Activated CD8-positive, alpha-beta T cell treated with anti-CD3 and anti-CD28 coated beads, Interleukin-2, amount 10 ng/mL, durations not matched to agents 7 days and 5 days (primary cell): ENCODE data around the gene CCDC40. TPM values are rescaled to one million over a fixed set of nuclear protein-coding genes. Genes with fewer than 3 reads are reported as not detected.
A peak's percentile ranks its signal among the peaks of the same experiment; 100 is the strongest.

Source experiments
- ATAC-seq: fragments of 150-1000 bp; cut with Tn5 transposase; one replicate; pipeline ENCODE4 v1.10.0; 2021; ENCODE audit warnings: moderate library complexity
- CTCF ChIA-PET: fragments of 350-600 bp; sonication (Branson Sonifier 250); formaldehyde crosslinking; loops from one replicate; lab custom pipeline; 2021; ENCODE audit warnings: antibody characterized with exemption; lab: Charles Lee
- POLR2A ChIA-PET: fragments of 350-600 bp; sonication (Branson Sonifier 250); formaldehyde crosslinking; loops from one replicate; lab custom pipeline; 2021; ENCODE audit warnings: antibody characterized with exemption; lab: Charles Lee
- DNase-seq: peaks from one replicate; pipeline ENCODE4 v3.0.0-alpha.2; 2020
- H3K27ac Mint-ChIP-seq: one replicate; pipeline ENCODE4 v1.8.0; 2021; ENCODE audit warnings: mild to moderate bottlenecking, mixed read lengths
- H3K27me3 Mint-ChIP-seq: one replicate; pipeline ENCODE4 v1.8.0; 2021; ENCODE audit warnings: low read depth, mixed read lengths
- H3K36me3 Mint-ChIP-seq: one replicate; pipeline ENCODE4 v1.8.0; 2021; ENCODE audit warnings: low read depth, mixed read lengths
- H3K4me1 Mint-ChIP-seq: one replicate; pipeline ENCODE4 v1.8.0; 2021; ENCODE audit warnings: low read depth, mixed read lengths
- H3K4me3 Mint-ChIP-seq: one replicate; pipeline ENCODE4 v1.8.0; 2021; ENCODE audit warnings: mild to moderate bottlenecking, mixed read lengths
- H3K9me3 Mint-ChIP-seq: one replicate; pipeline ENCODE4 v1.8.0; 2022; ENCODE audit warnings: mixed read lengths; ENCODE audit not compliant: insufficient read depth
- total RNA-seq, 2 experiments: library from RNA; stranded (reverse); gene quantifications; one replicate each; pipeline ENCODE4 v1.2.3, GENCODE V29; 2021

Gene CCDC40
- total RNA-seq, 2 experiments from 2014 or later, result not detected

DNA sequence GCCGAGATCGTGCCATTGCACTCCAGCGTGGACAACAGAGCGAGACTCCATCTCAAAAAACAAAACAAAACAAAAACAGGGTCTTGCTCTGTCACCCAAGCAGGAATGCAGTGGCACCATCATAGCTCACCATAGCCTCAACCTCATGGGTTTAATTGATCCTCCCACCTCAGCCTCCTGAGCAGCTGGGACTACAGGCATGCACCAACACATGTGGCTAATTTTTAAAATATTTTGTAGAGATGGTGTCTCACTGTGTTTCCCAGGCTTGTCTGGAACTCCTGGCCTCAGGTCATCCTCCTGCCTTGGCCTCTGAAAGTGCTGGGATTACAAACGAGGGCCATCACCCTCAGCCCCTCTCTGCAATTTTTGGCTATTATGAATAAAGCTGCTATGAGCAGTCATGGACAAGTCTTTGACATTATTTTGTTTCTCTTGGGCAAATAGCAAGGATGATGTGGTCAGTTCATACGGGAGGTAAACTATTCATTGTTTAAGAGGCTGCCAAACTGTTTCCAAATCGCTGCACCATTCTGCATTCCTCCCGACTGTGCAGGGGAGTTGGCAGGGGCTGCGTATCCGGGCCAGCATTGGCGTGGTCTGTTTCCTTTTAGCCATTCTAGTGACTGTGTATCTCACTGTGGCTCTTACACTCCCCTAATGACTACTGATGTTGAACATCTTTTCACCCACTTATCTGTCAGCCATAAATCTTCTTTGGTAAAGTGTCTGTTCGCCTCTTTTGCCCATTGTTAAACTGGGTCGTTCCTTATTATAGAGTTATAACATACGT lies 89.4 kb downstream of the CCDC40 start:
- no peak for DNase-seq
- peaks cover 24% of the 10 kb centered on the region for H3K27me3 Mint-ChIP-seq
- H3K36me3 Mint-ChIP-seq, result no peaks in the 10 kb centered on the region
- no peak for ATAC-seq
- H3K4me3 Mint-ChIP-seq, result no peak overlapping the region
- no peak overlapping the region for H3K27ac Mint-ChIP-seq
- ChIA-PET CTCF (interaction anchor here (1.1 kb wide), 1 partner anchor 25 kb away, joined by 3 read pairs; the partner anchor contains the start of gene GAA), POLR2A (interaction anchor here (0.6 kb wide), 1 partner anchor 12 kb away, joined by 3 read pairs; no protein-coding TSS in a partner anchor)
- no peaks in the 10 kb centered on the region for H3K4me1 Mint-ChIP-seq
- H3K9me3 Mint-ChIP-seq, result no peaks in the 10 kb centered on the region

DNA sequence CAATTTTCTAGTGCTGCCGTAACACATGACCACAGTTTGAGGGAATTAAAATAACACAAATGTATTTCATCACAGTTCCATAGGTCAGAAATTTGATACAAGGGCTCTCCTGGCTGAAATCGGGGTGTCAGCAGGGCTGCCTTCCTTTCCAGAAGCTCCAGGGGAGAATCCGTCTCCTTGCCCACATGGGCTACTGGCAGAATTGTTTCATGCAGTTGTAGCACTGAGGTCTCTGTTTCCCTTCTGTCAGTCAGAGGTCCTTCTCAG lies 89.9 kb downstream of the CCDC40 start:
- no peak overlapping the region for H3K4me3 Mint-ChIP-seq
- DNase-seq (no peak), ATAC-seq (no peak)
- POLR2A ChIA-PET, result no interaction called here
- CTCF ChIA-PET, result interaction anchor here (1.1 kb wide), 1 partner anchor 25 kb away, joined by 3 read pairs; the partner anchor contains the start of gene GAA
- no peak overlapping the region for H3K27ac Mint-ChIP-seq
- no peaks in the 10 kb centered on the region for H3K9me3 Mint-ChIP-seq
- no peaks in the 10 kb centered on the region for H3K4me1 Mint-ChIP-seq
- peaks cover 24% of the 10 kb centered on the region for H3K27me3 Mint-ChIP-seq
- no peaks in the 10 kb centered on the region for H3K36me3 Mint-ChIP-seq

DNA sequence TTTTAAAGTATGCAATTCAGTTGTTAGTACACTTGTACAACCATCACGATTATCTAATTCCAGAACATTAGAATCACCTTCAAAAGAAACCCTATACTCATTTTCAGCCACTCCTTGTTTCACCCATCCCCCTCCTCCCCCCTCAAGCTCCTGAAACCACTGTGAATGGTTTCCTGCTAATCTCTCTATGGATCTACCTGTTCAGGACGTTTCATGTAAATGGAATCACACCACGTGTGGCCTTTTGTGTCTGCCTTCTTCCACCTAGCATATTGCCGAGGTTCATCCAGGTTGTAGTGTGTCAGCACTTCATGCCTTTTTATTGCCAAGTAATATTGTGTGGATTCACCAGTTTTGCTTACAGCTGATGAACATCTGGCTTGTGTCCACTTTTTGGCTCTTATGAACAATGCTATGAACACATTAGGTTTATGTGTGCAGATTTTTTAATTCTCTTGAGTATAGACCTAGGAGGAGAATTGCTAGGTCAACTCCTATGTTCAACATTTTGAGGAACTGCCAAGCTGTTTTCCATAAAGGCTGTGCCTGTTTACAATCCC lies 92.6 kb downstream of the CCDC40 start:
- Mint-ChIP-seq H3K36me3 (peaks cover 15% of the 10 kb centered on the region), H3K27me3 (peaks cover 24% of the 10 kb centered on the region), H3K4me1 (no peaks in the 10 kb centered on the region), H3K4me3 (no peak overlapping the region), H3K27ac (no peak overlapping the region), H3K9me3 (no peaks in the 10 kb centered on the region)
- ATAC-seq (peak; percentile 8), DNase-seq (no peak)
- POLR2A ChIA-PET, result interaction anchor here (1.0 kb wide), 1 partner anchor 13 kb away, joined by 3 read pairs; no protein-coding TSS in a partner anchor
- CTCF ChIA-PET, result interaction anchor here (1.2 to 2.8 kb wide), 2 partner anchors 19 to 28 kb away, joined by 3 to 12 read pairs; partner anchors contain the start of gene GAA

DNA sequence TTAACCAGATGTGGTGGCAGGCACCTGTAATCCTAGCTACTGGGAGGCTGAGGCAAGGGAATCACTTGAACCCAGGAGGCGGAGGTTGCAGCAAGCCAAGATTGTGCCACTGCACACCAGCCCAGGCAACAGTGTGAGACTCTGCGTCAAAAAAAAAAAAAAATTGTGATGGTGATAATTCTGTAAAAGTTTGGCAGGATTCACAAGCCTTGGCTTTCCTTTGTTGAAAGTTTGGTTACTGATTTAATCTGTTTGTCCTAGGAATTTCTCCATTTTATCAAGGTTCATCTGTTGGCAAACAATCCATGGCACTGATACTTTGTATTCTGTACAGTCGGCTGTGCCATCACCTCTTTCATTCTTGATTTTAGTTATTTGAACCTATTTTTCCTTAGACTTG lies 94.5 kb downstream of the CCDC40 start:
- POLR2A ChIA-PET, result interaction anchor here (4.1 kb wide), 1 partner anchor 12 kb away, joined by 18 read pairs; no protein-coding TSS in a partner anchor
- CTCF ChIA-PET, result interaction anchor here (0.7 kb wide), 1 partner anchor 30 kb away, joined by 4 read pairs; the partner anchor contains the start of gene GAA
- peaks cover 22% of the 10 kb centered on the region for H3K27me3 Mint-ChIP-seq
- no peak overlapping the region for H3K27ac Mint-ChIP-seq
- no peak overlapping the region for H3K4me3 Mint-ChIP-seq
- peaks cover 29% of the 10 kb centered on the region for H3K36me3 Mint-ChIP-seq
- DNase-seq, result no peak
- H3K4me1 Mint-ChIP-seq, result no peaks in the 10 kb centered on the region
- ATAC-seq, result no peak
- H3K9me3 Mint-ChIP-seq, result no peaks in the 10 kb centered on the region

DNA sequence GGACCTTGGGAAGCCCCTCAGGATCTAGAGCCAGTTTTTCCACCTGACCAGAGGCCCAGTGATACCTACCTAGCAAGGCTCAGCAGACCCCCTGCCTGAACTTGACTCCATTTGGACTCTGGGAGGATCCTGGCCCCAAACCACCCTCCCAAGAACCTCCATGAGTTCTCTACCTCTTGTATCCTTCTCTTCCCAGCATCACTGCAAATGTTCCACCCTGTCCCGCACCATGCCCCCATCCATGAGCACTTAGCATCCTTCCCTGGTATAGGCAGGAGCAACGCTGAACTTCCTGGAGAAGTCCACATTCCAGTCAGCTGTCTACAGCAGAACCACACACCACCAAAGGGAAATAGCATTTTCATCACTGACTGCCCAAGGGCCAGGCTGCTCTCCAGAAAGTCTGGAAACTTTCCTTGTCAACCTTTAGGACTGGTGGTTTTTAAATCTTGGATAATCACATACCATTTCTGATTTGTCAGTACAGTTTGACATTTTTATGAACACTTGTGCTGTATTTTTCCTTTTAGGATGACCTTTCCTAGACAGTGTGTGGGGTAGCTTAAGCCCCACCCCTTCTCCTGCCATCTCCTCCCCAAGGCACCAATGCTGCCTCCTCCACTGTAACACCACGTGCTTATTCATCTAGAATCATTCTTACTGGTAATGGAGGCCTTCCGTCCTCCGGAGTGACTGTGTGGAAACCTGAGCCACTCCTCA lies 96.6 kb downstream of the CCDC40 start:
- Mint-ChIP-seq H3K4me3 (no peak overlapping the region), H3K36me3 (peaks cover 48% of the 10 kb centered on the region), H3K27ac (no peak overlapping the region), H3K27me3 (peaks cover 12% of the 10 kb centered on the region), H3K4me1 (no peaks in the 10 kb centered on the region), H3K9me3 (no peaks in the 10 kb centered on the region)
- ATAC-seq (peak; percentile 14), DNase-seq (no peak)
- CTCF ChIA-PET, result interaction anchor here (0.8 kb wide), 1 partner anchor 32 kb away, joined by 3 read pairs; the partner anchor contains the start of gene GAA
- POLR2A ChIA-PET, result interaction anchor here (4.1 kb wide), 1 partner anchor 10 kb away, joined by 18 read pairs; no protein-coding TSS in a partner anchor

DNA sequence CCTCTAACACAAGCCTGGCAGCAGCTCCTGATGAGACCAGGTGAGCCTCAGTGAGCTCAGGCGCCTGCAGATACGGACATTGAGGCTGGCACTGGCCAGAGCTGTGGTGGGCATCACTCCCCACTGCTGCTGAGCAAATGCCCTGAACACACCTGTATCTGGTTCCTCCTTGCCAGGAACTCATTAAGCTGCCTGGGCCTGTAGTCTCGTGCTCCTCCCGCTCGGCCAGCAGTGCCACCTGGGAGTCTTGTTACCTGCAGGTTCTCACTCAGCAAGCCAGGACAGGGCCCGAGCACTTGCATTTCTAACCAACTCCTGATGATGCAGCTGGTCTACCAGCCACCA lies 97.2 kb downstream of the CCDC40 start:
- ChIA-PET CTCF (interaction anchor here (0.8 kb wide), 1 partner anchor 32 kb away, joined by 3 read pairs; the partner anchor contains the start of gene GAA), POLR2A (interaction anchor here (4.1 kb wide), 1 partner anchor 9 kb away, joined by 18 read pairs; no protein-coding TSS in a partner anchor)
- ATAC-seq (peak; percentile 16), DNase-seq (no peak)
- Mint-ChIP-seq H3K4me1 (no peaks in the 10 kb centered on the region), H3K9me3 (no peaks in the 10 kb centered on the region), H3K36me3 (peaks cover 52% of the 10 kb centered on the region), H3K4me3 (no peak overlapping the region), H3K27ac (no peak overlapping the region), H3K27me3 (peaks cover 7% of the 10 kb centered on the region)

DNA sequence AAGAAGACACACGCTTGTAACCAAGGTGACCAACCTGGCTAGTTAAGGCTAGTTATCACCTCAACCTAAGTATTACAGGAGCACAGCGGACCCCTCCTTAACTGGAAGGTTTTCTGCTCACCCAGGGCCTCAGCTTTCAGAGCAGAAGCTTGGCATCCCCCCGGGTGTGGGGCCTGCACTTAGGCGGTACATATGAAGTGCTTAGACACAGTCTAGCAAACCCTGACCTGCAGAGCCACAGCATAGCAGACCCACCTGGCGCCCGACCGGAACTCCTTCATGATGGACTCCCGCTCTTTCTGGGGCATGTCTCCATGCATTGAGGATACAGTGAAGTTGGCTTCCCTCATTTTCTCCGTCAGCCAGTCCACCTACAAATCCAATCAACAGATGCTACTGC lies 100.7 kb downstream of the CCDC40 start:
- no peak for ATAC-seq
- peaks cover 80% of the 10 kb centered on the region for H3K36me3 Mint-ChIP-seq
- no peaks in the 10 kb centered on the region for H3K9me3 Mint-ChIP-seq
- H3K4me3 Mint-ChIP-seq, result no peak overlapping the region
- H3K27ac Mint-ChIP-seq, result no peak overlapping the region
- H3K27me3 Mint-ChIP-seq, result no peaks in the 10 kb centered on the region
- ChIA-PET CTCF (no interaction called here), POLR2A (interaction anchor here (0.6 to 1.8 kb wide), 2 partner anchors 11 to 12 kb away, joined by 3 to 4 read pairs; no protein-coding TSS in a partner anchor)
- H3K4me1 Mint-ChIP-seq, result peaks cover 3% of the 10 kb centered on the region
- DNase-seq, result no peak

DNA sequence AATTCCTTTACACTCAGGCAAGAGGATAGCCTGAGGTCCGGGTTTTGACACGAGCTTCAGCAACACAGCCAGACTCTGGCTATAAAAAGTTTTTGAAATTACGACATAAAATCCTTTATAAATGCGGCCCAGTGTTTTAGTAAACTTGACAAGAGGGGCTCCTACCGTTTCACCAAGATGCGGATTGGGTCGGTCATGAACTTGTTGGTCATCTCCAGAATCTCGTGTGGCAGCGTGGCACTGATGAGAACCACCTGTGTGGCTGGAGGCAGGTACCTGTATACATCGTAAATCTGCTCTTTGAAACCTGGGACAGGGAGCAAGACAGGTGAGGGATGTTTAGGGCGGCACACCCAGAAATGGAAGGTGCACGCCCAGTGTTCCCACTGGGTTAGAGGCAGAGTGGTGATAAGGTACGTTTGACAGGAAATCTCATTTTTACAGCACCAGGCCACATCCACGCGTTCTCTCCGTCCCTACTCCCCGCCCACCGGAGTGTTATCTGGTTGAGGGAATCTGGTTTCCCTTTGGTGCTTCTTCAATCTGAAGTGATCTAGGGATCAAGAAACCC lies 102.5 kb downstream of the CCDC40 start:
- Mint-ChIP-seq H3K27me3 (no peaks in the 10 kb centered on the region), H3K4me3 (no peak overlapping the region), H3K36me3 (peaks cover 81% of the 10 kb centered on the region), H3K27ac (no peak overlapping the region), H3K9me3 (no peaks in the 10 kb centered on the region), H3K4me1 (peaks cover 6% of the 10 kb centered on the region)
- no peak for ATAC-seq
- POLR2A ChIA-PET, result interaction anchor here (0.8 to 1.8 kb wide), 2 partner anchors 9 to 127 kb away, joined by 3 to 4 read pairs; no protein-coding TSS in a partner anchor
- no peak for DNase-seq
- CTCF ChIA-PET, result interaction anchor here (7.9 kb wide), 1 partner anchor 38 kb away, joined by 51 read pairs; the partner anchor contains the start of gene GAA

DNA sequence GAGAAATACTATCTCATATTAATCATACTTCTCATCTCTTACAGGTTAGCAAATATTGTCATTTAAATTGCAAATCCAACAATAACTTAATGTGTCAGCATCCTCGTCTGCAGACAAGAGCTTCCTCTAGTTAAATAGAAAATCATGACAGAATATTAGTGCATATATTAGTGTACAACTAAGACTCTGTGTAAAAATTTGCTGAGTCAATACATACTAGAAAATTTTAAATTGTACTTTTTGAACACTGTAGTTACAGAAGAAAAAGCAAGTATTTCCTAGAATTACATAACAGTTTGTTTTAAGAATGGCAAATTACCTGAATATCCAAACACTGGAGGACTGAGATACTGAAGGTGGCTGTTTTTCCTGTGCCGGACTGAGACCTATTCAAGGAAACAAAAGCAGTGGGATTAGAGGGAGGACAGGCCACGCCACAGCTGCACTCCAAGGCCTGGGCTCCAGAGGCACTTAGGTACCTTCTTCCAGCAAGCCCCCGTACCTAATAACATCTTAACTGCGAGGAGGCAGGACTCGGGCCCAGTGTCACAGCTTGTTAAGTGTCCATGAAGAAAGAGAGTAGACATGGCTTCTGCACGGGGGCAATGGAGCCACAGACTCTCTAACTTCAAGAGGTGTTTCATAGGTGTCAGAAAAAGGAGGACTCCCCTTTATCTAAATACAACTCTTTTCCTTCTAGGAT lies 105.2 kb downstream of the CCDC40 start:
- ChIA-PET POLR2A (interaction anchor here (0.7 to 3.0 kb wide), 2 partner anchors 9 to 14 kb away, joined by 3 to 18 read pairs; no protein-coding TSS in a partner anchor), CTCF (interaction anchor here (1.0 to 7.9 kb wide), 2 partner anchors 18 to 40 kb away, joined by 3 to 51 read pairs; partner anchors contain the start of gene GAA)
- Mint-ChIP-seq H3K9me3 (no peaks in the 10 kb centered on the region), H3K4me3 (no peak overlapping the region), H3K27ac (no peak overlapping the region), H3K4me1 (peaks cover 29% of the 10 kb centered on the region), H3K36me3 (peaks cover 83% of the 10 kb centered on the region), H3K27me3 (no peaks in the 10 kb centered on the region)
- ATAC-seq (no peak), DNase-seq (no peak)

DNA sequence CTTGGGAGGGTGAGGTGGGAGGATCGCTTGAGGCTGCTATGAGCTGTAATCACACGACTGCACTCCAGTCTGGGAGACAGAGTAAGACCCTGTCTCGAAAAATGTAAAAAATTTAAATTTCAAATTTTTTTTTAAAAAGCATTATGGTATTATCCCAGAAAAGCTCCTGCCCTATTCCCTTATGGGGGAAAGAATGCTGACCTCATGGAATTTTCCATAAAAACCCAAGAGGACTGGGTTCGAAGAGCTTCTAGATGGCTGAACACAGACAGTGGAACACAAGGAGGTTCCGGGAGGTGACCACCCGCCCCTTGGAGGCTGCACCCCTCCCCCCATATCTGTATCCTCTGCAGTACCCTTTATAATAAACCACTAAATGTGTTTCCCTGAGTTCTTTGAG lies 106.5 kb downstream of the CCDC40 start:
- Mint-ChIP-seq H3K4me3 (no peak overlapping the region), H3K36me3 (peaks cover 74% of the 10 kb centered on the region), H3K27me3 (no peaks in the 10 kb centered on the region), H3K27ac (no peak overlapping the region), H3K4me1 (peaks cover 30% of the 10 kb centered on the region), H3K9me3 (no peaks in the 10 kb centered on the region)
- ATAC-seq (no peak), DNase-seq (no peak)
- ChIA-PET POLR2A (interaction anchor here (0.9 to 3.0 kb wide), 2 partner anchors 10 to 15 kb away, joined by 3 to 18 read pairs; no protein-coding TSS in a partner anchor), CTCF (interaction anchor here (7.9 kb wide), 1 partner anchor 42 kb away, joined by 51 read pairs; the partner anchor contains the start of gene GAA)
